ENCODE results near the gene ULK2.
"Not testable (repeated sequence)": the region's sequence is repeated elsewhere in the genome, so short reads cannot be mapped to it uniquely, and the experiment has no call there.

Gene ULK2

GRCh38 chr17:19768046-19768782, 99.5 kb downstream of the ULK2 start:
- no peak for DNase-seq (ENCODE audit: low read depth, low spot score)

- DNase-seq (ENCODE audit: low read depth, low spot score) = peak; percentile 51
Observed at GRCh38 chr17:19766421-19767270, 101.1 kb downstream of the ULK2 start.

GRCh38 chr17:19766016-19766415, 101.7 kb downstream of the ULK2 start:
- no peak for DNase-seq (ENCODE audit: low read depth, low spot score)

GRCh38 chr17:19763991-19764390, 103.7 kb downstream of the ULK2 start:
- not testable (repeated sequence) for DNase-seq (ENCODE audit: low read depth, low spot score)

GRCh38 chr17:19763416-19763815, 104.3 kb downstream of the ULK2 start:
- DNase-seq (ENCODE audit: low read depth, low spot score) = no peak

GRCh38 chr17:19762515-19762961, 105.2 kb downstream of the ULK2 start:
- no peak for DNase-seq (ENCODE audit: low read depth, low spot score)

GRCh38 chr17:19760746-19761145, 107.0 kb downstream of the ULK2 start:
- DNase-seq (ENCODE audit: low read depth, low spot score) = no peak

- no peak for DNase-seq (ENCODE audit: low read depth, low spot score)
Observed at GRCh38 chr17:19759568-19760549, 107.9 kb downstream of the ULK2 start.

- DNase-seq (ENCODE audit: low read depth, low spot score) = no peak
Observed at GRCh38 chr17:19757536-19758180, 110.1 kb downstream of the ULK2 start.

GRCh38 chr17:19756546-19756945, 111.2 kb downstream of the ULK2 start:
- DNase-seq (ENCODE audit: low read depth, low spot score) = no peak

- DNase-seq (ENCODE audit: low read depth, low spot score) = no peak
Observed at GRCh38 chr17:19755821-19756510, 111.8 kb downstream of the ULK2 start.

GRCh38 chr17:19755392-19755791, 112.3 kb downstream of the ULK2 start:
- DNase-seq (ENCODE audit: low read depth, low spot score) = no peak

- DNase-seq (ENCODE audit: low read depth, low spot score) = no peak
Observed at GRCh38 chr17:19753661-19754463, 113.9 kb downstream of the ULK2 start.

- no peak for DNase-seq (ENCODE audit: low read depth, low spot score)
Observed at GRCh38 chr17:19753051-19753509, 114.7 kb downstream of the ULK2 start.

GRCh38 chr17:19752216-19753050, 115.3 kb downstream of the ULK2 start:
- no peak for DNase-seq (ENCODE audit: low read depth, low spot score)

GRCh38 chr17:19750835-19751234, 116.9 kb downstream of the ULK2 start:
- DNase-seq (ENCODE audit: low read depth, low spot score) = no peak

- no peak for DNase-seq (ENCODE audit: low read depth, low spot score)
Observed at GRCh38 chr17:19750020-19750572, 117.6 kb downstream of the ULK2 start.

GRCh38 chr17:19748807-19749193, 118.9 kb downstream of the ULK2 start:
- no peak for DNase-seq (ENCODE audit: low read depth, low spot score)

All from activated naive CD8-positive, alpha-beta T cell treated with anti-CD3 and anti-CD28 coated beads, Interleukin-2, amount 50 U/mL, for 16 hours (primary cell).